HepG2 (cell line): ENCODE results near the gene CTBP1.

Experiments
- ESRRA ChIP-seq: sonication (generic); formaldehyde crosslinking; IDR thresholded peaks from 2 replicates; pipeline ENCODE4 v1.5.1; 2020; ENCODE audit warnings: mild to moderate bottlenecking, low read depth, missing genetic modification reagents
- EZH2 ChIP-seq: conservative IDR thresholded peaks from 2 replicates; pipeline ENCODE4 v1.6.1; 2012; ENCODE audit warnings: mild to moderate bottlenecking, low read depth, low read length, moderate library complexity
- NFKBIZ ChIP-seq: IDR thresholded peaks from 2 replicates; pipeline ENCODE4 v1.6.1; 2018; ENCODE audit warnings: missing genetic modification reagents, missing compliant biosample characterization
- NR2F1 ChIP-seq, 2 experiments: fragments of 450-650 bp in 1 of 2; formaldehyde crosslinking in 1 of 2; IDR thresholded peaks; 2 replicates each; pipeline versions ENCODE4 v1.5.0 to v1.6.1; 2016 to 2020; ENCODE audit warnings: mild to moderate bottlenecking in 1 of 2, missing compliant biosample characterization in 1 of 2, missing genetic modification reagents in 1 of 2, moderate library complexity in 1 of 2
- RFX1 ChIP-seq: fragments of 450-650 bp; IDR thresholded peaks from 2 replicates; pipeline ENCODE4 v1.6.1; 2017
- TCF12 ChIP-seq, 2 experiments: fragments of 450-650 bp in 1 of 2; sonication (generic) in 1 of 2; formaldehyde crosslinking in 1 of 2; IDR thresholded peaks; 2 replicates each; pipeline versions ENCODE4 v1.6.1 to v1.8.0; 2017 to 2022; ENCODE audit warnings: antibody characterized with exemption in 1 of 2, mild to moderate bottlenecking in 1 of 2, missing genetic modification reagents in 1 of 2, moderate library complexity in 1 of 2

GRCh38 chr4:1216869-1217294 lies 32.0 kb downstream of the CTBP1 start:
- TF ChIP-seq EZH2, result no peak
- TF ChIP-seq NR2F1 (CRISPR knock-in tag; IDR thresholded peaks at IDR 0.05), result no peak
- TF ChIP-seq NFKBIZ (CRISPR knock-in tag), result no peak
- TF ChIP-seq ESRRA (CRISPR knock-in tag), result no peak
- TF ChIP-seq TCF12 (IDR thresholded peaks at IDR 0.05), result no peak
- TF ChIP-seq TCF12 (CRISPR knock-in tag; IDR thresholded peaks at IDR 0.05), result no peak
- no peak for TF ChIP-seq RFX1
